HepG2 (cell line): Measurements from ENCODE around the gene H6PD. TPM values are rescaled to one million over a fixed set of nuclear protein-coding genes. Genes with fewer than 3 reads are reported as not detected.
A peak's percentile ranks its signal among the peaks of the same experiment; 100 is the strongest.

ENCODE experiments used
- AGO2 ChIP-seq: fragments of 200-400 bp; formaldehyde crosslinking; optimal IDR thresholded peaks from 2 replicates; pipeline ENCODE3; 2017; ENCODE audit warnings: mild to moderate bottlenecking, low read depth, low read length, moderate library complexity
- BCL3 ChIP-seq: sonication (generic); formaldehyde crosslinking; IDR thresholded peaks from 2 replicates; pipeline ENCODE4 v1.5.1; 2020; ENCODE audit warnings: mild to moderate bottlenecking, missing genetic modification reagents, moderate library complexity
- HIC2 ChIP-seq: sonication (generic); formaldehyde crosslinking; IDR thresholded peaks from 2 replicates; pipeline ENCODE4 v1.9.0; 2022; ENCODE audit warnings: low read depth, missing genetic modification reagents
- MAFG ChIP-seq: sonication (generic); formaldehyde crosslinking; IDR thresholded peaks from 2 replicates; pipeline ENCODE4 v1.5.1; 2020; ENCODE audit warnings: mild to moderate bottlenecking, missing genetic modification reagents
- MBNL3 ChIP-seq: fragments of 250-450 bp; sonication (Bioruptor Pico); conservative IDR thresholded peaks from 2 replicates; pipeline ENCODE4 v1.8.0; 2022; ENCODE audit warnings: mild to moderate bottlenecking, inconsistent platforms
- MIXL1 ChIP-seq: IDR thresholded peaks from 2 replicates; pipeline ENCODE4 v1.6.1; 2016
- MTF1 ChIP-seq: sonication (generic); formaldehyde crosslinking; IDR thresholded peaks from 2 replicates; pipeline ENCODE4 v1.5.0; 2020; ENCODE audit warnings: missing genetic modification reagents
- RAD21 ChIP-seq: fragments of 450-650 bp; formaldehyde crosslinking; IDR thresholded peaks from 2 replicates; pipeline ENCODE4 v1.5.0; 2020; ENCODE audit warnings: mild to moderate bottlenecking
- RFXANK ChIP-seq: IDR thresholded peaks from 2 replicates; pipeline ENCODE4 v1.6.1; 2016
- SMC3 ChIP-seq: IDR thresholded peaks from 2 replicates; pipeline ENCODE4 v1.6.1; 2011; ENCODE audit warnings: low read length, improper control_type of control experiment
- SRY ChIP-seq: sonication (generic); formaldehyde crosslinking; IDR thresholded peaks from 2 replicates; pipeline ENCODE4 v1.8.0; 2022; ENCODE audit warnings: mild to moderate bottlenecking, missing genetic modification reagents
- TFE3 ChIP-seq: IDR thresholded peaks from 2 replicates; pipeline ENCODE4 v1.6.1; 2016
- ZFP90 ChIP-seq: sonication (generic); formaldehyde crosslinking; IDR thresholded peaks from 2 replicates; pipeline ENCODE4 v1.8.0; 2022; ENCODE audit warnings: missing genetic modification reagents, mild to moderate bottlenecking, inconsistent platforms, borderline replicate concordance
- ZNF136 ChIP-seq: sonication (generic); formaldehyde crosslinking; IDR thresholded peaks from 2 replicates; pipeline ENCODE4 v1.8.1; 2022; ENCODE audit warnings: low read depth, mild to moderate bottlenecking, moderate library complexity, missing genetic modification reagents
- ZNF143 ChIP-seq: sonication (generic); formaldehyde crosslinking; IDR thresholded peaks from 2 replicates; pipeline ENCODE4 v1.4.0; 2020; ENCODE audit warnings: missing genetic modification reagents
- ZNF264 ChIP-seq: sonication (generic); formaldehyde crosslinking; IDR thresholded peaks from 2 replicates; pipeline ENCODE4 v1.4.0; 2020; ENCODE audit warnings: missing genetic modification reagents
- ZNF33B ChIP-seq: sonication (generic); formaldehyde crosslinking; IDR thresholded peaks from 2 replicates; pipeline ENCODE4 v1.5.1; 2020; ENCODE audit warnings: mild to moderate bottlenecking, missing genetic modification reagents
- ZNF354B ChIP-seq: sonication (generic); formaldehyde crosslinking; IDR thresholded peaks from 2 replicates; pipeline ENCODE4 v1.8.0; 2022; ENCODE audit warnings: mild to moderate bottlenecking, missing genetic modification reagents
- ZNF512B ChIP-seq: sonication (generic); formaldehyde crosslinking; IDR thresholded peaks from 2 replicates; pipeline ENCODE4 v1.5.1; 2020; ENCODE audit warnings: missing genetic modification reagents, mild to moderate bottlenecking, borderline replicate concordance
- ZNF839 ChIP-seq: sonication (generic); formaldehyde crosslinking; IDR thresholded peaks from 2 replicates; pipeline ENCODE4 v1.4.0; 2020; ENCODE audit warnings: missing genetic modification reagents, mild to moderate bottlenecking, borderline replicate concordance
- polyA plus RNA-seq, 8 experiments: library from polyadenylated mRNA; depleted of rRNA in 3 of 8; stranded (reverse) in 7 of 8; unstranded in 1 of 8; fragments of >200 nt; fragmentation: Illumina TruSeq in 4 of 8; extraction: Trizol in 4 of 8; gene quantifications; 2 replicates each; pipeline versions ENCODE4 v1.2.1 to v1.2.3, GENCODE V29; 2011 to 2016; ENCODE audit warnings: low read depth in 4 of 8, missing spikeins in 1 of 8, mixed read lengths in 1 of 8; ENCODE audit not compliant: insufficient read depth in 1 of 8
- total RNA-seq, 5 experiments: library from RNA; depleted of rRNA; stranded (reverse); fragments of >200 nt; fragmentation: Illumina TruSeq; extraction: Trizol; gene quantifications; 2 replicates each; pipeline ENCODE4 v1.2.3, GENCODE V29; 2016; ENCODE audit warnings: low read depth in 1 of 5

The H6PD gene
- total and polyA plus RNA-seq, 2 of the 13 experiments (the other 11 are each of a cell fraction or from before 2014, with no cell fraction given) = 9.3 to 14.1 TPM

GRCh38 chr1:9249534-9250410 is 15.2 kb downstream of the H6PD start (continued):
- TF ChIP-seq ZNF512B (CRISPR knock-in tag) (no peak), RAD21 (peak; percentile 90), ZNF264 (no peak; the same call in 1 of the 2 replicates), MTF1 (CRISPR knock-in tag) (no peak), MBNL3 (CRISPR knock-in tag) (no peak), AGO2 (no peak), ZNF354B (CRISPR knock-in tag) (peak; percentile 90; the same call in 1 of the 2 replicates), ZFP90 (CRISPR knock-in tag) (no peak), BCL3 (CRISPR knock-in tag) (no peak), SRY (peak; percentile 84; the same call in 1 of the 2 replicates), SMC3 (peak; percentile 47), MIXL1 (CRISPR knock-in tag) (peak; percentile 9; the same call in 1 of the 2 replicates), TFE3 (CRISPR knock-in tag) (no peak; the same call in 1 of the 2 replicates), RFXANK (CRISPR knock-in tag) (no peak), ZNF136 (CRISPR knock-in tag) (no peak), HIC2 (peak; percentile 83), MAFG (CRISPR knock-in tag) (no peak), ZNF143 (CRISPR knock-in tag) (peak; percentile 39; the same call in 1 of the 2 replicates), ZNF33B (CRISPR knock-in tag) (no peak), ZNF839 (CRISPR knock-in tag) (peak; percentile 62; the same call in 1 of the 2 replicates)
